Smooth muscle cell of bladder (primary cell): ENCODE results near the gene TCFL5. TPM values are rescaled to one million over a fixed set of nuclear protein-coding genes. Genes with fewer than 3 reads are reported as not detected.

Experiments used
- total RNA-seq: library from RNA; depleted of rRNA; stranded (reverse); fragments of >200 nt; gene quantifications from 2 replicates; pipeline ENCODE4 v1.2.3, GENCODE V29; 2014

TCFL5 gene
- total RNA-seq, result 14.1 and 18.7 TPM in 2 replicates

DNA sequence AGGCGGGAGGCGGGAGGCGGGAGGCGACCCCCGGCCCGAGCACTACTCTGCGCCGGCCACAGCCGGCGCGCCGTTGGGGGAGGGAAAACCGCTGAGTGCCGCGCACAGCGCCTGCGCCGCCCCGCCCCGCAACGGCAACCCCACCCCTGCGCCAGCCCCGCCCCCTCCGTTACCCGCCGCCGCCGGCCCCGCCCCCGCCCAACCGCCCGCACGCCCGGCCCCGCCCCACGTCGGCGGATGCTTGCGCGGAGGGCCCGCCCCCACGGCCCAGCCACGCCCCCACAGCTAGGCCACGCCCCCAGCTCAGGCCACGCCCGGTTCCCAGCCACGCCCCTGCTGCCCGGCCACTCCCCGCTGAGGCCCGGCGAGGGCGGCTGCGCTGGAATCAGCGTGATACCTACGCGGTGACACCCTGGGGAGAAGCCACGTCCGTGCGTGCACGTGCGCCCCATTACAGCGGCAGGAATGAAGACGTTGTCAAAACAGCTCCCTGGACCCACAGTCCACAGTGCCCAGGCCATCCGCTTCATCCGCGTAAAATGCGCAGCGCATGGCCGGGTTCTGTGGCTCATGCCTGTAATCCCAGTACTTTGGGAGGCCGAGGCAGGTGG is at the start of gene TCFL5:
Gene TCFL5, minus strand, starts transcription at position 97 of the 611 bp plus-strand sequence. CDS start 152 bp downstream, outside the sequence.

DNA sequence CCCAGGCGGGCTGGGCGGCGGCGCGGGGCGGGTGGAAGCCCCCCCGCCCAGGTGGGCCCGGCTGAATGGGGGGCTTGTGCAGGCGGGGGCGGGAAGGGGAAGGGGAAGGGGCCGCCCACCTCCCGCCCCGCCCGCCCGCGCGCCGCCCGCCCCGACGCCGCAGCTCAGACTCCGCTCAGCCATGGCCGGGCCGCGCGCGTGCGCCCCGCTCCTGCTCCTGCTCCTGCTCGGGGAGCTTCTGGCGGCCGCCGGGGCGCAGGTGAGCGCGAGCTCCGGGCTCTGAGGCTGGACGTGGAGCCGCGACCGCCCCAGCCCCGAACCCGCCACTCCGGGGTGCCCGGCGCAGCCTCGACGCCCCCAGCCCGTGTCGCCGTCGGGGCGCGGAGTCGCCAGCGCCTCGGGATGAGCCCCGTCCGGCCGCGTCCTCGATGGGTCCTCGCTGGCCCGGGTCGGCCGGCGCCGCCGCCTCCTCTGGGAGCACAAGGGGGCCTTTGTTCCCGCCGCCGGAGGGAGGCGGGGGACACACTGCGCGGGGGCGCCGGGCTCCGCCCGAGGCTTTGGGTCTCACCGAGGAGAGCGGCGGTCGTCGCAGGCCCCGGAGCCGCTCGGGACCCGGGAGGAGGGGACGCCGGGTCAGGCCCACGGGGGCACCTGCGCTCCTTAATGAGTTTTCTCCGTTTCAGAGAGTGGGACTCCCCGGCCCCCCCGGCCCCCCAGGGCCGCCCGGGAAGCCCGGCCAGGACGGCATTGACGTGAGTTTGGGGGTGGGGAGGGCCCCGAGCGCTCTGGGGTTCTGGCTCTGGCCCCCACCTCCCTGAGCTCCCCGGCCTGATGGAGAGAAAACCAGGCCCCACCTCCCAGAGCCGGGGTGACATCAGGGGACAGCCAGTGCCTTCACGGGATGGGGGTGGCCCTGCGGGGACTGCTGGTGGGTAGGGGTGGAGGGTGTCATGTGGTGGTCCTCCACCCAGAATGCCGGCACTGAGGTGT is 44.4 kb downstream of the TCFL5 start, which contains the start of gene COL9A3:
Gene COL9A3, plus strand, starts transcription at position 167 of the 990 bp plus-strand sequence. Its CDS starts 15 bp downstream, at position 182.

DNA sequence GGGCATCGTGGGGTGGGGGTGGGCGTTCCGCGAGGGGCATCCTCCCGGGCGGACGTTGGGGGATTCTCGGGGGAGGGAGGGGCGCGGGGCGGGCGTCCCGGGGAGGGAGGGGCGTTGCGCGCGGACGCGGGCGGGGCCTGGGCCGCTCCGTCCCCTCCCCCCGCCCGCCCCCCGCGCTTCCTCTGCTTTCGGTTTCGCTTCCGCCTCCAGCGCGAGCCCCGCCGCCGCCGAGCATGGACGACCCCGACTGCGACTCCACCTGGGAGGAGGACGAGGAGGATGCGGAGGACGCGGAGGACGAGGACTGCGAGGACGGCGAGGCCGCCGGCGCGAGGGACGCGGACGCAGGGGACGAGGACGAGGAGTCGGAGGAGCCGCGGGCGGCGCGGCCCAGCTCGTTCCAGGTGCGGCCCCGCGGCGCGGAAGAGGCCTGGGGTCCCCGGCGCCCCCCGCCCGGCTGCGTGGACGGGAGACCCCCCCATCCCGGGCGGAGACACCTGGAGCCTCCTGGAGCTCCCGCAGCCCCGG is 56.9 kb downstream of the TCFL5 start, which contains the start of gene OGFR:
Gene OGFR, plus strand, starts transcription at position 209 of the 528 bp plus-strand sequence. Its CDS starts 25 bp downstream, at position 234.

Other genes with a start within 250 kb of the TCFL5 start
- gene SLCO4A1, start 219.3 kb downstream of the TCFL5 start, total RNA-seq, result 0.09 and 0.14 TPM in 2 replicates
- 0.09 TPM in 1 of 2 replicates, not detected in the other for gene NTSR1, start 153.0 kb downstream of the TCFL5 start, total RNA-seq
- gene MRGBP, start 65.3 kb downstream of the TCFL5 start, total RNA-seq, result 15.8 and 17.7 TPM in 2 replicates
- gene OGFR, start 57.0 kb downstream of the TCFL5 start, total RNA-seq, result 33.0 and 38.6 TPM in 2 replicates
- 0.57 and 0.74 TPM in 2 replicates for gene COL9A3, start 44.8 kb downstream of the TCFL5 start, total RNA-seq
- gene DIDO1, start 64.7 kb upstream of the TCFL5 start, total RNA-seq, result 25.6 and 30.0 TPM in 2 replicates
- gene GID8, start 76.3 kb upstream of the TCFL5 start, total RNA-seq, result 29.7 and 44.3 TPM in 2 replicates
- 9.4 TPM in 2 replicates for gene SLC17A9, start 90.9 kb upstream of the TCFL5 start, total RNA-seq
- not detected in 2 replicates for gene BHLHE23, start 145.1 kb upstream of the TCFL5 start, total RNA-seq